NCI-H2227 (cell line): ENCODE results near the gene TBC1D22B.

ENCODE experiments used
- DNase-seq: peaks from one replicate; lab custom pipeline; 2025; ENCODE audit not compliant: unreplicated experiment; lab: John Stamatoyannopoulos, UW

Gene TBC1D22B, protein sequence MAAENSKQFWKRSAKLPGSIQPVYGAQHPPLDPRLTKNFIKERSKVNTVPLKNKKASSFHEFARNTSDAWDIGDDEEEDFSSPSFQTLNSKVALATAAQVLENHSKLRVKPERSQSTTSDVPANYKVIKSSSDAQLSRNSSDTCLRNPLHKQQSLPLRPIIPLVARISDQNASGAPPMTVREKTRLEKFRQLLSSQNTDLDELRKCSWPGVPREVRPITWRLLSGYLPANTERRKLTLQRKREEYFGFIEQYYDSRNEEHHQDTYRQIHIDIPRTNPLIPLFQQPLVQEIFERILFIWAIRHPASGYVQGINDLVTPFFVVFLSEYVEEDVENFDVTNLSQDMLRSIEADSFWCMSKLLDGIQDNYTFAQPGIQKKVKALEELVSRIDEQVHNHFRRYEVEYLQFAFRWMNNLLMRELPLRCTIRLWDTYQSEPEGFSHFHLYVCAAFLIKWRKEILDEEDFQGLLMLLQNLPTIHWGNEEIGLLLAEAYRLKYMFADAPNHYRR

DNA sequence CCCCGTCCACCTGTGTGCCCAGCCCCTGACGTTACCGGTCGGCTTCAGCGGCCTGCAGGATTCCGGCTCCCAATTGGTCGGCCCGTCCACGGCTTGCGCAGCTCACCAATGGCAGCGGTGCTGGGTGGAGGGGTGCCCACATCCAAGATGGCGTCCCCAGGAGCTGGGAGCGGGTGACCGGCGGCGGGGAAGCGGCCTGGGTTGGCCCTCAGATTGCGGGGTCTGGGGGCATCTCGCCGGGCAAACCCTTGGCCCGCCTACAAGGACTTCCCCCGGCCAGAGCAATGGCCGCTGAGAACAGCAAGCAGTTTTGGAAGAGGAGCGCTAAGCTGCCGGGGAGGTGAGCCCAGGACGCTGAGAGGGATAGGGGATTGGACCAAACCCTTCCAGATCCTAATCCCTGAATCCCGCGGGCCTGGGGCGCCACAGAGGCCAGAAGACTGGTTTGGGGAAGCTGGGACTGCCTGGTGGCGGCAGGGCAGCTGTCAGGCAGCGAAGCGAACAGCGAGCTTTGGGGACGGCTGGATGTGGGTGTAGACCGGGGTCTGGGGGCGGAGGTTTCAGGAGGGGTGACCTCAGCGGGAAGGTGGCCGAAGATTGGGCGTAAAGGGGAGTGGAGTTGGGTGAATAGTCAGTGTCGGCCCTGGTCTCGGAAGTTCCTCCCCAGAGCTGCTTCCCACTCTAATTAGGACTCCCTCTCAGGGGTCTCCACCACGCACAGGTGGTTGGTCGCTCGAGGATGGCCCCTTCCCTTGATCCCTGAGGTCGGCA is at the start of gene TBC1D22B, which contains the start of gene TMEM217:
Gene TBC1D22B, plus strand, starts transcription at position 139 of the 771 bp plus-strand sequence. Its CDS starts 146 bp downstream, at position 285.
Gene TMEM217, minus strand, starts transcription at position 511 of the 771 bp plus-strand sequence. CDS start 39,114 bp downstream, outside the sequence.
- peak; percentile 96 for DNase-seq

DNA sequence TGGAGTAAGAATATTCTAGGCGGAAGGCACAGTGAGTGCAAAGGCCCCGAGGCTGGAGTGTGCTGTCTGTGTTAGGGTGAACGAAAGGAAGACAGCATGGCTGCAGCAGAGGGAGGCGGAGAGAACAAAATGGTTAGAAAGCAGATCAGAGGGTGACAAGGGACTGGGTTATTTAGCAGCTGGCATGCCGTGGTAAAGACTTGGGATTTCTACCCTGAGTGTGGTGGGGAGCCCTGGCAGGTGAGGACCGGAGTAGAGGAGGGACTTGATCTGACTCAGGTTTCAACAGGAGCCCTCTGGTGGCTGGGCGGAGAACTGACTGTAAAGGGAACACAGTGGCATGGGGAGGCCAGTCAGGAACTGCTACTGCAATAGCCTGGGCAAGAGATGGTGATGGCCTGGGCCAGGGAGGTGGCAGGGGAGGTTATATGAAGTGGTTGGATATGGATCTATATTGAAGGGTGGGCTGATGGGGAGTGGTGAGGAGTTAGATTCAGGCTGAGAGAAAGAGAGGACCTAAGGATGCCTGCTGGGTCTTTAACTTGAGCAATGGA is 49.6 kb upstream of the TBC1D22B start:
- peak; percentile 67 for DNase-seq

DNA sequence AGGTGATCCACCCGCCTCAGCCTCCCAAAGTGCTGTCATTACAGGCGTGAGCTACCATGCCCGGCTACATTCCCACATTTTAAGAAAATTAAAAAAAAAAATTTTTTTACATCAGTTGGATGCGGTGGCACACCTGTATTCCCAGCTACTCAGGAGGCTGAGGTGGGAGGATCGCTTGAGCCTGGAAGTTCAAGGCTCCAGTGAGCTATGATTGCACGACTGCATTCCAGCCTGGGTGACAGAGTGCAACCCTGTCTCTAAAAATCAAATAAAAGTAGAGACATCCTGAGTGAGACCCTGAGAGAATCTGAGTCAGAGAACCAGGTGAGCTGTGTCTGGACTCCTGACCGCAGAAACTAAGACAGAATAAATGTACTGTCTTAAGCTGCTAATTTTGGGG is 48.8 kb upstream of the TBC1D22B start:
- no peak for DNase-seq

DNA sequence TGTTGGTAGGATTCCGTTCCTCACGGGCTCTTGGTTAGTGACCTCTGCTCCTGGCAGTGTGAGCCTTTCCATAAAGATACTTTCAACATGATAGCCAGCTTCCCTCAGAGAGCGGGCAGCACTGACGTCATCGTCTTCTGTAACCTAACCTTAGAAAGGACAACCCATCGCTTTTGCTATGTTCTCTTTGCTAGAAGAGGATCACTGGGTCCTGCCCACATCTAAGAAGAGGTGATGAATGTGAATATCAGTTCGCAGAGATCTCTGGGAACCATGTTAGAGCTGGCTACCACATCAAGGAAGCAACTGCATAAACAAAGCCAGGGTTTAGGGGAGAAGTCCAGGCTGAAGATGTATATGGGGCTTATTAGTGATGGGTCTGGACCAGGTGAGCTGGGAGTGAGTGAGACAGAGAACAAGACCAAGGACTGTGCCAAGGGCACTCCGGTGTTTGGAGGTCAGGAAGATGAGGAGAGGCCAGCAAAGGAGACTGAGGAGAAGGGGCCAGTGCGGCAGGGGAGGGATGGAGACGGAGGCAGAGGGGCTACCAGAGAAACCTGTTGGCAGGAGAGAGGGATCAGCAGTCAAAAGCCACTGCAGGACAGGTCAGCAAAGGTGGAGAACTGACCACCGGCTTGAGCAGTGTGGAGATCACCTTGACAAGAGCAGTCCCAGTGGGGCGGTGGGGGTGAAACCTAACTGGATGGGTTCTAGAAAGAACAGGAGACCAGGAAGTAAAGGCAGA is 47.9 kb upstream of the TBC1D22B start:
- DNase-seq = no peak

DNA sequence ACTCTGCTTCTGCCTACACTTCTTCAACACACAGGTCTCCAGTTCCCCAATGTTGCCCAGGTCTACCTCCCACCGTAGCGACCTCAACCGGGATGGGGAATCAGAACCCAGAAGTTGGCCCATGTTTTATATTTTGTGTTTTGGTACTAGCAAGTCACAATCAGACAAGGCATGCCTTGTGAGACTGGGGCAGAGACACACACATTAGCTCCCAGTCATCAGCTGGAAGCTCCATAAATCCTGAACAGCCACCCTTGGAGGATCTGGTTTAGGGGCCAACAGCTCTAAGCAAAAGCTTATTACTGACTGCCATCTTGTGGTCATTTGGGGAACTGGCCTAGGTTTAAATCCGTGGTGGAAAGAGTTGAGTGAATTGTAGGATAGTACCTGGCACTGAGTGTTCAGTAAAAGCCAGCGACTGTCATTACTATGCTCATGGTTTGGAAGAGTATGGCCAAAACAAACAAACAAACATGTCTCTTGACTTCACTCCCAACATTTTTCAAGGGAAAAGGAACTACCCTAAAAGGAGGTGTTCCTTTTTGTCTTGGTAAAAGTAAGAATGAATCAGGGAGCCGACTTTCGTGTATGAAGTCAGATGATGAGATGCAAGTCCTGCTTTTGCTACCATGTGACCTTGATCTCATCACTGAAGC is 47.1 kb upstream of the TBC1D22B start:
- DNase-seq = peak; percentile 89

DNA sequence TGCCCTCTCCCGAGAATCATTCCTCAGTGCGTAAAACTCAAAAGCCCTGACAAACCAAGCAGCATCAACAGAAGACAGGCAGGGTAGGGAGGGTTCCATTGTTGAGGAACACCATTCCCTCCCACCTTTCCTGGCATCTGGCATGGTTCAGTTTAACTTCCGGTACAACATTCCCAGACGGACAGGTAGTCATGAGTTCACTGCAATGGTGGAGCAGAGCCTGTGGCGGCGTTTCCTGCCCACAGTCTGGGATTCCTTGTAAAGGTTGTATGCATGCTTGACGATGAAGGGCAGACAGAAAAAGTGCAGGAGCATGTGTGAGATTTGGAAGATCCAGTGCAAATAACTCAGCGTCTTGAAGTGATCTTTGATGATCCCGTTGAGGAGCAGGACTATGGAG is 45.3 kb upstream of the TBC1D22B start:
- DNase-seq = no peak

DNA sequence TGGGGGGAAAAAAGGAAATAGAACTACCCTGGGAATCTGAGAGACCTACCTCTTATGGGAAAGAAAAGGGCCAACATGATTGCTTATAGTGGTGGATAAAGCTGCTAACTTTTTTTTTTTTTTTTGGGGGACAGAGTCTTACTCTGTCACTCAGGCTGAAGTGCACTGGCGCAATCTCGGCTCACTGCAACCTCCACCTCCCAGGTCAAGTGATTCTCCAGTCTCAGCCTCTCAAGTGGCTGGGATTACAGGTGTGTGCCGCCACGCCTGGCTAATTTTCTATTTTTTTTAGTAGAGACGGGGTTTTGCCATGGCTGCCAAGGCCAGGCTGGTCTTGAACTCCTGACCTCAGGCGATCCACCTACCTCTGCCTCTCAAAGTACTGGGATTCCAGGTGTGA is 39.5 kb upstream of the TBC1D22B start:
- DNase-seq = peak; percentile 11

DNA sequence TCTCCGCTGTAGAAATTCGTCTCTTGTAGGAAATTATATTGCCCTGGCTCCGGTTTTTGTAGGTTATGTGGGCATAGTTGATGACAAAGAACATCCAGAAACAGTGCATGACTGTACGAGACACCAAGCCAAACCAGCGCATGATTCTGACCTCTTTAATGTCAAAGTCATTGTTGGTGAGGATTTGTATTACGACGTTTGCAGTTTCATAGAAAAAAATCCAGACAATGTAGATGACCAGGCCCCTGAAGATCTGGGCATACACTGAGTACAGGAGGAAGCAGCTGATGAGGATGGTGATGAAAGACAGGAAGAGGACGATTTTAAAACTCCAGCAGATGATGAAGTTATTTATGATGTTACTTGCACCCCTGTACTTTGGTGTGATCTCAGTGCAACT is 39.1 kb upstream of the TBC1D22B start:
- DNase-seq = no peak

DNA sequence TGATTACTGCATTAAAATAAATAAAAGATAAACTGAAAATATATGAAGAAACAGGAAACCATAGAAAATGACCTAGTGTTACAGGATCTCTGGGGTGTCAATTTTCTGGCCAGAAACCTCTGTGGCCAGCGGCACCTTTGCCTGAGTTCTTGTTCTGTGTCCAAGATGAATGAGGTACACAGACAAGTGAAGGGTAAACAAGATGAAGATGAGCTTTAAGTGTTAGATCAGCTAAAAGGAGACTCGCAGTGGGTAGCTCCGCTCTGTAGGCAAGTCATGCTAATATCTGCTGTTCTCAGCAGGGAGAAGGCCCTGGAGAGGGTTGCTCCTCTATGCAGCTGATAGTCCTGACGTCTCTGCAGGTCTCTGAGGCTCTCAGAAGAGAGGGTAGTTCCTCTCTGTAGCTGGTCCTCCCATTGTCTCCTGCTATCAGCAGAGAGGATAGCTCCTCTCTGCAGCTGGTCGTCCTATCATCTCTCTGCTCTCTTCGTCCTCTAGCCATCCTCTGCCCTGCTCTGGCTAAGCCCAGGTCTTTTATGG is 35.9 kb upstream of the TBC1D22B start:
- no peak for DNase-seq

DNA sequence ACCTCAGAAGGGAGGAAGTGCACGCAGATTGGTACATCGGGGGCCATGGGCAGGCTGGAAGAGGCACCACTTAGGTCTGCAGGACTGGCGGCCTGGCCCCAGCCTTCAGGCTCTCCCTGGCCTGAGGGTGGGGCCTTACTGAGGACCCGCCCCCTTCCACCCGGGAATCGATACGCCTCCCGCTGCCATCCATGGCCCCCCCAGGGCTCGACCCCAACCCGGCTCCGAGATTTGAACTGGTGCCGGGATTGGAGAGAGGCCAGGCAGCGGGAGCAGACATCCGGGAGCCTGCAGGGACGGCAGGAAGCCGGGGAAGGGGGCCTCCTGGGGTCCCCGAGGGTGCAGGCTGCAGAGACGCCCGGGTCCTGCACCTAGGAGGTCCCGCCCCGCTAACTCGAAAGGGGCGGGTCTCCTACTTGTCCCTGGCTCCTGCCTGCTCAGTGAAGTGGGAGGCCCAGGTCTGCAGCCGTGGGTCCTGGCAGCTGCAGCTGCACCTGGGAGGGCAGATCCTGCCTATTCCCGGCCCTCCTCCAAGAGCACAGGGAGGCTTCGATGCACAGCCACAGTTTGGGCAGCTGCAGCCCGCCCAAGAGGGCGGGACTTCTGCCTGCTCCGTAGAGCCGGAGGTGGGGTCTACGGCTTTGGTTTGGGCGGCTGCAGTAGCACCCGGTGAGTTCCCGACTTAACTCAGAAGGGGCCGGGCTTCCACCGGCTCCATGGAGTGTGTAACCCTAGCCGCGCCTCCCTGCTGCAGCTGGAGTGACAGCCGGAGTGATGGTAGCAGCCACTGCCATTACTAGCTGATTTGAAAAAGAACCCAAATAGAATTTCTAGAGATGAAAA is 35.2 kb upstream of the TBC1D22B start:
- peak; percentile 96 for DNase-seq

DNA sequence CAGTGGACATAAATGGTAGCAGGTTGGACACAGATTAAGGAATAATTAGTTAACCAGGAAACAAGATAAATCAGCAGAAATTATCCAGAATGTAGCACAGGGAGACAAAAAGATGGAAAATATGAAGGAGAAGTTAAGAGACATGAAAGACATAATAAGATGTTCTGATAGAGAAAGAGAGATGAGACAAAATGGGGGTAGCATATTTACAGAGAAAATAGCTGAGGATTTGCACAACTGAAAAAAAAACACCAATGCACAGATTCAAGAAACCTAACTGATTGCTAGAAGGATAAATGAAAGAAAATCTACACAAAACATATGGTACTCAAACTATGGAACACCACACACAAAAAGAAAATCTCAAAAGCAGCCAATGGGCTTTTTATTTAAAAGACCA is 34.6 kb upstream of the TBC1D22B start:
- DNase-seq = no peak

DNA sequence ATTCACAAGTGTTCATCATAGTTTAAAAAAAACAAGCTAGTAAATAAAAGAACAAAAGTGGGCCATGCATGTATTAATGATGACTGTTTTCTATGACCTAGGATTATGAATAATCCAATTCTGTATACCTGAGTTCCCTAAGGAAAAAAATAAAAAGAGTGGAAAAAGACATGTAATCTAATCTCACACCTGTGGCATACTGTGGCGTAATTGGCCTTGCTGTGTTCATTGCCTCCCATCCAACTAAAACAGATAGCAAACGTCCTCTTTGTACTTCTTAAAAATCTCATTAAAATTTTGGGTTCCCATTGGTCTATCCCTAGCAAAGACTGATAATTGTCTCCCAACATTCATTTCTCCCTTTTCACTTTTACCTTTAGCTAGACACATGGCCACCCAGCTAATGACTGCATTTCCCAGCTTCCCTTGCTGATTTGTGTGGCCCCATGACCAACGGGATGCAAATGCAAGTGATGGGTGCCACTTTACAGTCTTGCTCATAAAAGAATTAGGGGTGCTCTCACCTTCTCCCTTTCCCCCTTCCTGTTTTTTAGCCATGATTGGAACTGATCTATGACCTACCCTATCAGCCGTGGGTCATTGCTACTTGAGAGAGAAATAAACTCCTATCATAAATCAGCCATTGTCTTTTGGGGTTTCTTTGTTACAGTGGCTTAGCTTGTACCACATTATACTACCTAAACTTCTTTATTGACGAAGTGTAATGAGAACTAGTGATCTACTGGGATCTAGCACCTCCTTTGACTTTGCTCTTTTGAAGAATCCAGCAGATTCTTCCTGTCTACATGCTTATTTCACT is 32.0 kb upstream of the TBC1D22B start:
- no peak for DNase-seq

DNA sequence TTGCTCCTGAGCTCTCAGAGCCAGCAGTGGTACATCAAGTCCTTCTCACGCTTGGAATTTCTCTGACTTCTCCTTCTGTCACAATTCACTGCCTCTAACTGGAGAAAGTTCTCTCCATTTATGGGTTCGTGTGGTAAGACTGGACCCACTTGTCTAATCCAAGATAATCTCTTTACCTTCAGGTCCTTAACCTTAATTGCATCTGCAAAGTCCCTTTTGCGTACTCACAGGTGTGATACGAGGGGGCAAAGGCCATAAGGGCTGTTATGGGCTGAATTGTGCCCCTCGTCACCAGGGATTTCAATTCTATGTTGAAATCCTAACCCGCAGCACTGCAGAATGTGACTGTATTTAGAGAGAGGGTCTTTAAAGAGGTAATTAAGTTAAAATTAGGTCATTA is 27.5 kb upstream of the TBC1D22B start:
- DNase-seq = no peak

DNA sequence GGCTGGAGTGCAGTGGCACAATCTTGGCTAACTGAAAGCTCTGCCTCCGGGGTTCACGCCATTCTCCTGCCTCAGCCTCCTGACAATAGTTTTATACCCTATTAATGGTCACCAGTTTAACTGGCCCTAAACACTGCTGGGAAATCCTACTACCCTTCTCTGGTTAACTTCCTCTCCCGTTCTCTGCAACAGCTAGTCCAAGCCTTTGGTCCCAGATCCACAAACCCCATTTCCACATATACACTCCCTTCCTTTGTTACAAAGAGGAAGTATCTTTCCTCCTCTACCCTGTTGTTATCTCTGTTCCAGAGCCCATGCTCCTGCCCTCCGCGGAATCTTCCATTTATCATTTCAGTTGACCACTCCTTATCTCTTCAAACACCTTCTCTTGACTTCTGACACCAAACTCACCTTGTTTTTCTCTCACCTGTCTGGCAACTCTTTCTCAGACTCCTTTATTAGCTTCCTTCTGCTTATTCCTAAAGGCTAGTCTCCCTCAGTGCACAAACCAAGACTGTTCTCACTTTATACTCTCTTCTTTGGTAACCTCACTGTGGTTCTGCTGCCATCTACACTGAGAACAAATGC is 25.0 kb upstream of the TBC1D22B start:
- no peak for DNase-seq

DNA sequence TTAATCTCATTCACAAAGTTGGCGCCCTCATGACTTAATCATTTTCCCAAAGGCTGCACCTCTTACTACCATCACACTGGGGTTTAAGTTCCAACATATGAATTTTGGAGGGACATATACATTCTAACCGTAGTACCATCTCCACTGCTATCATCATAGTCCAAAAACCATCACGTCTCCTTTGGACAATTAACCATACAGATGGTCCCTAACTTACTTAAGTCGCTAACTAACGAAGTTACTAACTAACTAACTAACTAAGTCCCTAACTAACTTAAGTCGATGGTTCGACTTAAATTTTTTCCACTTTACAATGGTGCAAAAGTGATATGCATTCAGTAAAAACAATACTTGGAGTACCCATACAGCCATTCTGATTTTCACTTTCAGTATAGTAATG is 24.0 kb upstream of the TBC1D22B start:
- no peak for DNase-seq

DNA sequence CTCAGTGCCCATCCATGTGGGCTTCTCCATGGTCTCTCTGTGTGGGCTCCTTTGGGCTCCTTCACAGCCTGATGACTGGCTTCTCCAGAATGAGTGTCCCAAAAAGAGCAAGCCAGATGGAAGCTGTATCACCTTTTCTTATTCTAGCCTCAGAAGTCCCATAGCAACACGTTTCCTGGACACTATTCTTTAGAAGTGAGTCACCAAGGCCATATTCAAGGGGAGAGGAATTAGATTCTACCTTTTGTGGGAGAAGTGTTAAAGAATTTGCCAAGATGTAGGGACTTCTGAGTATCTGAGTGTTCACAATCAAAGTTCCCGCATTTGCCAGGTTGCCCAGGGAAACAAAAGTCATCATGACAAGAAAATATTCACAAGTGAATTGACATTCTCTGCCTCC is 20.7 kb upstream of the TBC1D22B start:
- no peak for DNase-seq

DNA sequence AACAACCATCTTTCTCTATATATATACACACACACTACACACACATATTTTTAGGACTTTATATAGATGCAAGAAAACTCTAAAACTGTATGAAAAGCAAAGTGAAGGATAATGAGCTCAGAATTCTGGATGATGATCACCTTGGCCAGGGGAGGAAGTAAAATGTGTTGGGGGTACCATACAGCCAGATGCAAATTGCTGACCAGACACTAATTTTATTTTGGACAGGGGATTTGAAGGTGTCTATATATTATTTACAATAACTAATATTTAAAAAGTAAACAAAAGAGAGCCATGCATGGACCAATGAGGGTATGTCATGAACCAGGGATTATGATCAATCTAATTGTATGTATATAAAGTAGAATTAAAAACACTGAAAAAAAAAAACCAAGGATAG is 19.8 kb upstream of the TBC1D22B start:
- DNase-seq = no peak

DNA sequence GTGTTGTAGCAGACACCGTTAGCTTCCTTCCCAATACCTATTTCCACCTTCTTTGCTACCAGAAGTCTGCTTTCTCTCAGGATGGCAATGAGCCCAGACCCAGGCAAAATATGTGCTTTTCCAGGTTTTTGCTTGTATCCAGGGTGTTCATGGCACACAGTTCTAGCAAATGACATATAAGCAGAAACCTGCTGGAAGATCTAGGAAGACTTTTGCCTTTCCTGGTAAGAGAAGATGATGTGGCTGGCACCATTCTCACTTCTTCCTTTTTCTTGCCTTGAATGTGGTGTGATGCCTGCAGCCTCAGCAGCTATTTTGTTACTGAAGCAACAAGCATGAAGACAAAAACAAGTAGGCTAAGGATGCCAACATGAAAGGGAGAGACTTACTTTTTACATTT is 19.2 kb upstream of the TBC1D22B start:
- DNase-seq = no peak
